Measurements from ENCODE around the gene NKIRAS2.
"Not testable (repeated sequence)": the region's sequence is repeated elsewhere in the genome, so short reads cannot be mapped to it uniquely, and the experiment has no call there.

The NKIRAS2 gene

GRCh38 chr17:42018339-42018738 lies 1.6 kb upstream of the NKIRAS2 start:
- H3K9me3 ChIP-seq (ENCODE audit: insufficient read depth, low read length), result no peaks in the 10 kb centered on the region
- H3K79me2 ChIP-seq (ENCODE audit: insufficient read depth, low read length), result peaks cover 49% of the 10 kb centered on the region
- H2AFZ ChIP-seq (ENCODE audit: low read depth, low read length, severe bottlenecking), result no peak overlapping the region
- no peaks in the 10 kb centered on the region for H4K20me1 ChIP-seq (ENCODE audit: low read depth, low read length)
- peak overlapping the region; percentile 90 for H3K4me3 ChIP-seq (ENCODE audit: insufficient read depth, low read length, poor library complexity, severe bottlenecking)
- peak overlapping the region; percentile 74 for H3K4me2 ChIP-seq (ENCODE audit: low read depth, low read length, poor library complexity, severe bottlenecking)
- no peaks in the 10 kb centered on the region for H3K9me2 ChIP-seq (replicated peaks; ENCODE audit: insufficient read depth, low read length)
- 0 out of 2 replicates have a peak, but pooled peaks cover 3% of the 10 kb centered on the region for H3F3A ChIP-seq (ENCODE audit: insufficient read depth)
- no peaks in the 10 kb centered on the region for H3K27me3 ChIP-seq (ENCODE audit: low read length)
- H3K9ac ChIP-seq (ENCODE audit: low read length), result peak overlapping the region; percentile 97
- no peaks in the 10 kb centered on the region for H3K36me3 ChIP-seq (ENCODE audit: low read length)
- TF ChIP-seq CTCF (IDR thresholded peaks at IDR 0.05; ENCODE audit: insufficient read depth, low read length, poor library complexity, severe bottlenecking) (no peak), EZH2phosphoT487 (conservative IDR thresholded peaks at IDR 0.05; ENCODE audit: low read length) (no peak)
- no peak overlapping the region for H3K27ac ChIP-seq (ENCODE audit: low read depth, low read length)

- no peak overlapping the region for H3K4me2 ChIP-seq (ENCODE audit: low read depth, low read length, poor library complexity, severe bottlenecking)
- H3K4me3 ChIP-seq (ENCODE audit: insufficient read depth, low read length, poor library complexity, severe bottlenecking), result no peak overlapping the region
- no peaks in the 10 kb centered on the region for H3K36me3 ChIP-seq (ENCODE audit: low read length)
- TF ChIP-seq CTCF (IDR thresholded peaks at IDR 0.05; ENCODE audit: insufficient read depth, low read length, poor library complexity, severe bottlenecking) (no peak), EZH2phosphoT487 (conservative IDR thresholded peaks at IDR 0.05; ENCODE audit: low read length) (no peak)
- 0 out of 2 replicates have a peak, but pooled peaks cover 3% of the 10 kb centered on the region for H3F3A ChIP-seq (ENCODE audit: insufficient read depth)
- no peaks in the 10 kb centered on the region for H4K20me1 ChIP-seq (ENCODE audit: low read depth, low read length)
- H3K27me3 ChIP-seq (ENCODE audit: low read length), result no peaks in the 10 kb centered on the region
- peaks cover 43% of the 10 kb centered on the region for H3K79me2 ChIP-seq (ENCODE audit: insufficient read depth, low read length)
- H3K27ac ChIP-seq (ENCODE audit: low read depth, low read length), result no peak overlapping the region
- H3K9me2 ChIP-seq (replicated peaks; ENCODE audit: insufficient read depth, low read length), result no peaks in the 10 kb centered on the region
- H2AFZ ChIP-seq (ENCODE audit: low read depth, low read length, severe bottlenecking), result no peak overlapping the region
- no peak overlapping the region for H3K9ac ChIP-seq (ENCODE audit: low read length)
- H3K9me3 ChIP-seq (ENCODE audit: insufficient read depth, low read length), result no peaks in the 10 kb centered on the region
Observed at GRCh38 chr17:42018988-42019387, 902 bp upstream of the NKIRAS2 start.

GRCh38 chr17:42020845-42021244 lies 955 bp downstream of the NKIRAS2 start:
- H3K27ac ChIP-seq (ENCODE audit: low read depth, low read length); H3F3A ChIP-seq (ENCODE audit: insufficient read depth): not testable (repeated sequence)
- H3K9ac ChIP-seq (ENCODE audit: low read length), result peak overlapping the region; percentile 90

GRCh38 chr17:42023524-42024349 lies 3.8 kb downstream of the NKIRAS2 start:
- no peak overlapping the region for H3K4me2 ChIP-seq (ENCODE audit: low read depth, low read length, poor library complexity, severe bottlenecking)
- H3K9me3 ChIP-seq (ENCODE audit: insufficient read depth, low read length), result no peaks in the 10 kb centered on the region
- TF ChIP-seq CTCF (IDR thresholded peaks at IDR 0.05; ENCODE audit: insufficient read depth, low read length, poor library complexity, severe bottlenecking) (no peak), EZH2phosphoT487 (conservative IDR thresholded peaks at IDR 0.05; ENCODE audit: low read length) (no peak)
- no peaks in the 10 kb centered on the region for H3K9me2 ChIP-seq (replicated peaks; ENCODE audit: insufficient read depth, low read length)
- H3K79me2 ChIP-seq (ENCODE audit: insufficient read depth, low read length), result peaks cover 11% of the 10 kb centered on the region
- no peaks in the 10 kb centered on the region for H3K27me3 ChIP-seq (ENCODE audit: low read length)
- no peak overlapping the region for H3K27ac ChIP-seq (ENCODE audit: low read depth, low read length)
- H4K20me1 ChIP-seq (ENCODE audit: low read depth, low read length), result no peaks in the 10 kb centered on the region
- H3K9ac ChIP-seq (ENCODE audit: low read length), result no peak overlapping the region
- no peaks in the 10 kb centered on the region for H3K36me3 ChIP-seq (ENCODE audit: low read length)
- no peak overlapping the region for H2AFZ ChIP-seq (ENCODE audit: low read depth, low read length, severe bottlenecking)
- no peak overlapping the region for H3K4me3 ChIP-seq (ENCODE audit: insufficient read depth, low read length, poor library complexity, severe bottlenecking)
- H3F3A ChIP-seq (ENCODE audit: insufficient read depth), result no peaks in the 10 kb centered on the region

More at GRCh38 chr17:42020845-42021244, 955 bp downstream of the NKIRAS2 start:
- peak overlapping the region; percentile 84 for H3K4me2 ChIP-seq (ENCODE audit: low read depth, low read length, poor library complexity, severe bottlenecking)
- H4K20me1 ChIP-seq (ENCODE audit: low read depth, low read length); H3K9me3 ChIP-seq (ENCODE audit: insufficient read depth, low read length); H3K36me3 ChIP-seq (ENCODE audit: low read length); H2AFZ ChIP-seq (ENCODE audit: low read depth, low read length, severe bottlenecking); H3K9me2 ChIP-seq (replicated peaks; ENCODE audit: insufficient read depth, low read length); H3K27me3 ChIP-seq (ENCODE audit: low read length): not testable (repeated sequence)
- H3K4me3 ChIP-seq (ENCODE audit: insufficient read depth, low read length, poor library complexity, severe bottlenecking), result peak overlapping the region; percentile 82
- peaks cover 24% of the 10 kb centered on the region for H3K79me2 ChIP-seq (ENCODE audit: insufficient read depth, low read length)

Measured in SU-DHL-6 (cell line).